ENCODE data around the gene STARD13.

DNA sequence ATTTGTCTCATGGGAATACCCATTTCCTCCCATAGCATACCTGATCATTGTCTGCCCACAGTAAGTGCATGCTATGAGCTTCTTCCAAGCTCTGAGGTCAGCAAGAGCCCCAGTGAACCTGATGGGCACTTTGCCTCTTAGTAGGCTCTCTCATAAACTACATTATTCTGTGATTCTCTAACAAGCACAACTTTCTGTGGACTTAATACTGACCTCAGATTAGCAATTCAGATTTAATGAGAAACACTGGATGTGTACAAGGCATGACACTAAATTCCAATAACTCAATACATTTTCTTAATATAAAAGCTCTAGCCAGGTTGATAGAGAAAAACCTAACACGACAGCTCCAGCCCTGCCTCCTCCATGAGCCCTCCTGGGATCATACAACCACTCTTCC lies 23.3 kb upstream of the STARD13 start:
- TF ChIP-seq, protein P1, sequence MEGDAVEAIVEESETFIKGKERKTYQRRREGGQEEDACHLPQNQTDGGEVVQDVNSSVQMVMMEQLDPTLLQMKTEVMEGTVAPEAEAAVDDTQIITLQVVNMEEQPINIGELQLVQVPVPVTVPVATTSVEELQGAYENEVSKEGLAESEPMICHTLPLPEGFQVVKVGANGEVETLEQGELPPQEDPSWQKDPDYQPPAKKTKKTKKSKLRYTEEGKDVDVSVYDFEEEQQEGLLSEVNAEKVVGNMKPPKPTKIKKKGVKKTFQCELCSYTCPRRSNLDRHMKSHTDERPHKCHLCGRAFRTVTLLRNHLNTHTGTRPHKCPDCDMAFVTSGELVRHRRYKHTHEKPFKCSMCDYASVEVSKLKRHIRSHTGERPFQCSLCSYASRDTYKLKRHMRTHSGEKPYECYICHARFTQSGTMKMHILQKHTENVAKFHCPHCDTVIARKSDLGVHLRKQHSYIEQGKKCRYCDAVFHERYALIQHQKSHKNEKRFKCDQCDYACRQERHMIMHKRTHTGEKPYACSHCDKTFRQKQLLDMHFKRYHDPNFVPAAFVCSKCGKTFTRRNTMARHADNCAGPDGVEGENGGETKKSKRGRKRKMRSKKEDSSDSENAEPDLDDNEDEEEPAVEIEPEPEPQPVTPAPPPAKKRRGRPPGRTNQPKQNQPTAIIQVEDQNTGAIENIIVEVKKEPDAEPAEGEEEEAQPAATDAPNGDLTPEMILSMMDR (IDR thresholded peaks at IDR 0.05): no peak
- no peak for TF ChIP-seq POLR2A (IDR thresholded peaks at IDR 0.05)

Data from right lobe of liver (tissue), 4 donors.